GM21390 (cell line): ENCODE measurements around the gene RSPH6A.
"Not testable (repeated sequence)": the region's sequence is repeated elsewhere in the genome, so short reads cannot be mapped to it uniquely, and the experiment has no call there.

Experiments
- ATAC-seq: cut with Tn5 transposase; IDR thresholded peaks from one replicate; pipeline ENCODE4 v1.9.1; 2021; ENCODE audit not compliant: unreplicated experiment

The RSPH6A gene

DNA sequence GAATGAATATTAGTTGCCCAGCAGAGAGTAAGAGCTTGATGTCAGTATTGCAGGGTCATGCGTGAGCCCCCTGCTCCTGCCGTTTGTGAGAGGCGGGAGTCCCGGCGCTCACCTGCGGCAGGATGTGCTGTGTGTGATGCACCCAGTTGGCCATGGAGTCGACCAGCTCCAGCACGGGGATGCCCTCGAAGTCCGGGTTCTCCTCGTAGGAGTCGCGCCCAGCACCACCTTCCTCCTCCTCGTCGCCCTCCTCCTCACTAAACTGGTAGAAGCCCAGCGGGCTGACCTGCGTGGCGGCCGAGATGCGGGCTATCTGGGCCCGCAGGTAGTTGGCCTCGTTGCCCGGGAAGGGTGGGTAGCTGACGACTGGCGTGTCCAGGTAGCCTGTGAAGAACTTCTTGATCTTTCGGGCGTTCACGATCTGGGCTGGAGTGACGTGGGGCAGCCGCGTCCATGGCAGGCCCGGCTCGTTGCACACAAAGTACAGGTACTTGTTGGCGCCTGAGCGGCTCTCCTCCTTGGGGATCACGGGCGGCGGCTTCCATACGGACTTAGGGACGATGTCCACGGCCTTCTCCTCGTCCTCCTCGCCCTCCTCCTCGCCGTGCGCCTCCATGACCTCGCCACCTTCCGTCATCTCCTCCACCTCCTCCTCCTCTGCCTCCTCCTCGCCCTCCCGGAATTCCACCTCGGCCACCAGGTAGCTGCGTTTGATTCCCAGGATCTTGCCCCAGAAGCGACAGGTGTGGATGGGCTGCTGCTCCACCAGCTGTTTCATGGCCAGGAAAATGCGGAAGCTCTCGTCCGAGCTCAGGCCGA is 10.8 kb downstream of the RSPH6A start:
- ATAC-seq = no peak

- no peak for ATAC-seq
Observed at GRCh38 chr19:45801603-45802175, 13.4 kb downstream of the RSPH6A start.

- ATAC-seq = no peak
Observed at GRCh38 chr19:45800070-45800553, 15.0 kb downstream of the RSPH6A start.

DNA sequence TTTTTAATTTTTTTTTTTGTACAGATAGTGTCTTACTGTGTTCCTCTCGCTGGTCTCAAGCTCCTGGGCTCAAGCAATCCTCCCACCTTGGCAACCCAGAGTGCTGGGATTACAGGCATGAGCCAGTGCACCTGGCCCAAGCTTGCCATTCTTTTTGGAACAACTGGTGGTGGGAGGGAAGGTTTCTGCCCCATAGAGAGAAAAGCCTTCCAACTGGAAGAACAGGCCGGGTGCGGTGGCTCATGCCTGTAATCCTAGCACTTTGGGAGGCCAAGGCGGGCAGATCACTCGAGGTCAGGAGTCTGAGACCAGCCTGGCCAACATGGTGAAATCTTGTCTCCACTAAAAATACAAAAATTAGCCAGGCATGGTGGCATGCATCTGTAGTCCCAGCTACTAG is 15.6 kb downstream of the RSPH6A start:
- not testable (repeated sequence) for ATAC-seq

DNA sequence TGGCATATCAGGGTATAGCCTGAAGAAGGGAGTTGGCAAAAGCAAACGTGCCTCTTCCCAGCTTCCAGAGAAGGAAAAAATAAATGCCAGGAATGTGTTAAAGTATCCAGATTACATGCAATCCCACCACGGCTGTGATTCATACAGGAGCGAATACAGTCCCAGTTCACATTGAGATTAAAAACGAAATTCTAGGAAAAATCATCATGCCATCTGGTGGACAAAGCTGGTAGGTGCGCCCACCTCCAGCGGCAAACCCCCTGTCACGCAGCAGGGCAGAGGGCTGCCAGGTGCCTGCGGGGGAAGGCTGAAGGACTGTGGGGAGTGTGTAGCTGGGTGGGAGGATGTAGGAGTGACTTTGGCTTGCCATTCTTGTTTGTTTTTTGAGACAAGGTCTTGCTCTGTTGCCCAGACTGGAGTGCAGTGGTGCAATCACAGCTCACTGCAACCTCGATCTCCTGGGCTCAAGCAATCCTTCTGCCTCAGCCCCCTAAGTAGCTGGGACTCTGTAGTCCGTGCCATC is 16.1 kb downstream of the RSPH6A start:
- ATAC-seq = no peak

GRCh38 chr19:45794627-45795026 is 20.5 kb downstream of the RSPH6A start:
- ATAC-seq = no peak

- ATAC-seq = no peak
Observed at GRCh38 chr19:45793876-45794275, 21.2 kb downstream of the RSPH6A start.

GRCh38 chr19:45793178-45793564 is 21.9 kb downstream of the RSPH6A start:
- ATAC-seq = no peak

DNA sequence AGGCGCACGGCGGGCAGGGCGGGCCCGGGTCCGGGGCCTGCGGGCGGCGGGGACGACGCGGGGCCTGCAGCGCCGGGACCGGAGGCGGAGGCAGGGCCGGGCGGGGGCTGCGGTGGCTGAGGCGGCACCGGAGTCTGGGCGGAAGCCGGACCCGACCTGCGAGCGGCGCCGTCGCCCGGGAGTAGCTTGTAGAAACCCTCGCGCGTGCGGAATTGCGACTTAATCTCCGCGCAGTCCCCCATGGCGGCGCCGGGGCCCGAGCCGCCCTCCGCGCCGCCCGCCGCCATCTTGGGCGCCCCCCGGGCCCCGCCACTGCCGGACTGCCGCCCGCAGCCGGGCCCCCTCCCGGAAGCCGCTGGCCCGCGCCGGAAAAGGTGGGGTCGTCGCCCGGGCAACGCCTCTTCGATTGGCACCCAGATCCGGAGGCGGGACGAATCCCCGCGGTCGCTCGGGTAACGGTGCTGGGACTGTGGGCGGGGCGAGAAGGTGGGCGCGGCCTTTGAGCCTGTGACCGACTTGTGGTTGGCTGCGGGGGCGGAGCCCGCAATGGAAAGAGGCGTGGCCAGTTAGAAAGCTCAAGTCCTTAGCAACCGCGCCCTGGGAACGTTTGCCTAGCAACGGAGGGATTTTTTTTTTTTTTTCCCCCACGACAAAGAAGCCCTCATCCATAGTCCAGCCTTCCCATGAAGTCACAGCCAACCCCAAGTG is 22.5 kb downstream of the RSPH6A start, which contains the start of gene DMWD:
DMWD (minus strand) TSS at position 376 of the 708 bp plus-strand sequence; CDS start at position 287, 89 bp downstream.
- ATAC-seq = peak; percentile 87

- peak; percentile 17 for ATAC-seq
Observed at GRCh38 chr19:45791744-45792469, 23.2 kb downstream of the RSPH6A start.

DNA sequence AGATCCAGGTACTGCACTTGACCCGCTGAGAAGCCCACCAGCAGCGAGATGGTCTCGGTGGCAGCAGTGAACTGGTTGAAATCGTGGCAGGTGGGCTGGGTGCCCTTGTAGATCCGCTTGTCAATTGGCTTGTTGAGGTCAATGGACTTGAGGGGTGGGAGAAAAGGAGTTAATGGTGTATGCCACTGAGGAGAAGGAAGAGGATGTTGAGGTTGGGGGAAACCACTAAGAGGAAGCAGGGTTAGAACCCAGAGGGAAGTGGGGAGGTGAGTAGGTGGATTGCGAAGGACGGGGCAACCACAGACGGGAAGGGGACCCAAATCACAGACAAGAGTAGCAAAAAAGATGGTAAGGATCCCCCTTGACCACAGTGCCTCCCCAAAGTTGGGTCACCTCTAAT is 24.2 kb downstream of the RSPH6A start:
- ATAC-seq = no peak

- ATAC-seq = no peak
Observed at GRCh38 chr19:45789035-45789786, 25.9 kb downstream of the RSPH6A start.

- ATAC-seq = no peak
Observed at GRCh38 chr19:45786533-45786894, 28.6 kb downstream of the RSPH6A start.

GRCh38 chr19:45785781-45786532 is 29.2 kb downstream of the RSPH6A start:
- ATAC-seq = no peak

DNA sequence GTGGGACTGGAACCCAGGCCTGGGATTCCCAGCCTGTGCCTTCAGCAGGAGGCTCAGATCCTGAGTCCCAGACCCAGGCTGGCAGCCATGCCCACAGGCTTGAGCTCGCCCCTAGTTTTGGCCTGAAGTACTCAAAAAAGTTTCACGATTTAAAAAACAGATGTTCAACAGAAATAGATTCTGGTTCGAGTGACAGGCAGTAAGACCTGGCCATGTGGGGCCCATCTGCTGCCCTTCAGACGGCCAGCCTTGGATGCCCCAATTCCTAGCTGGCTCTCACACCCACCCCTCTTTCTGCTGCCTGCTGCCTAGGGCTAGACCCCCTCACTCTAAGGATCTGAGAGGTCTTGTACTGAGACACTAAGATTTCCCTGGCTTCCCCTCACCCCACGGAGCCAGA is 30.0 kb downstream of the RSPH6A start:
- no peak for ATAC-seq

DNA sequence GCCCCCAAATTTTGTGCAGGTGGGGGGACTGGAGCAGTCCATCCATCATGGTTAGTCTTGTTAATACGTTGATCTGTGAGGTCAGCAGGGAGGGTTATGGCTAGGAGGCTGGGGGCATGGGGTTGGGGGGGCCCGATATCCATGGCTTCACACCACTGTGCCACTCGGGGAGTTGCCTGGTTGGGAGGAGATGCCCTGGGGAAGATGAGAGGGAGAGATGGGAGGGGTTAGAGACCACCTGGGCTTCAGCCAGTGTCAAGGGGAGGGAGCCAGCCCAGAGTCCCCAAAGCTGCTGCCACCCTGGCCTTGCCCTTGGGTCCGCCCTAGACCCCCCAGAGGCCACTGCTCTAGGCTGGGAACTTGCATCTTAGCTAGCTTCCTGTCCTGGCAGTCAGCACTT is 31.0 kb downstream of the RSPH6A start:
- ATAC-seq = no peak

DNA sequence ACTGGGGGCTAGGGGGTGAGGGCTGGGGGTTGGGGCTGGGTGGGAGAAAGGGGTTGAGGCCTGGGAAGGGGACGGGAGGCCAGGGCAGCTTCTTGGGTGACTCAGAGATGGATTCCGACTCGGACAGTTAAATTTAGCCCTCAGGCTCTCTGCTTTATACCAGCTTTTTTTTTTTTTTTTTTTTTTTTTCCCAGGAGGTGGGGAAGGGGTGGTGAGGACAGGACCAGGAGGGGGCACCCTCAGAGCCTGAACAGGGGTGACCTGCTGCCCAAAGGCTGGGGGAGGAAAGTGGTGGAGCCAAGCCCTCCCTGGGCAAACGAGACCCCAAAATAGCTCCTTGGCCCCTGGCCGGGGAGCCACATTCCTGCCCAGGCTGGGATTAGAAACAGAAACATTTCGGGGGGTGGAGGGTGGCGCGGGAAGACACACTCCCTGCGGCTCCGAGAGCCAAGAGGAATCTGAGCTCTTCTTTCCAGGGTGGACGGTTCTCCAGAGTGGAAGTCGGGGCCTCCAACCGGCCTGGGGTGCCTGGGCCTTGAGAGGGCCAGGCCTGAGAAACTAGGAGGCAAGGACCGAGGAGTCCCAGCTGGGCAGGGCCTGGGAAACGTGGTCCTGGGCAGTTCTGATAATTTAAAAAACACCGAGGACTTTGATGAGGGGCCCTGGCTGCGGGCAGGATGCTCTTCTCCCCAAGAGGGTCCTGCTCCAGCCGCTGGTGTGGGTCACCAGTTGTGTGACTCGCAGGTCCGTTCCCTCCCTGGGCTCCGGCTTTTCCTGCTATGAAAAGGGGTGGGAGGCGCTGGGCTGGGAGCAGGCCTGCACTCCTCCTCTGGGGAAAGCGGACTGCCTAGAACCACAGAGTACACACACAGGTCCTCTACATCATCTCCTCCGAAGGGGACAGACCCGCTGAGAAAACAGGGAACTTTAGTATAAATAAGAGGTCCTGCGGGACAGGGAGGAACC is 32.0 kb downstream of the RSPH6A start:
- no peak for ATAC-seq

GRCh38 chr19:45782162-45782691 is 32.9 kb downstream of the RSPH6A start, which contains the start of gene DMPK:
Gene DMPK (minus strand): TSS chr19:45782490. CDS start chr19:45782352, 138 bp downstream.
- no peak for ATAC-seq
